ENCODE data around the gene APOBEC3A.

DNA sequence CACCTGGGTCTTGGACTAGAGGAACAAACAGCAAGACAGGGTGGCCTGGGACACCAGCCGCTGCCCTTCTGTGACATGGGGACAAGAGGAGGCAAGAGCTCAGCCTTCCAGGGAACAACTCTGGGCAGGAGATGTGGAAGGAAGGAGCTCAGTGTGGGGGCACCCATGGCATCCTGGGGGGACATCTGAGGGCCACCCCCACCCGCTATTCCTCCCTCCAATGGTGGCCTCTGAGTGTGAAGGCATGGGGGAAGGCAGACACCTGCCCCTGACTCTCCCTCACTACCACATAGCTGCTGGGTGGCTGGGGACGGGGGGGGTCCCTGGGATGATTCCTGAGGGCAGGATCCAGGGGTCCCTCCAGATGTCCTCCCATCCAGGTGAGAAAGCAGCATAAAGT lies 29.2 kb downstream of the APOBEC3A start:
- TF ChIP-seq JUN (CRISPR knock-in tag; IDR thresholded peaks at IDR 0.05) (no peak), NR3C1 (CRISPR knock-in tag; conservative IDR thresholded peaks at IDR 0.05; ENCODE audit: low read depth) (no peak), CBFB (CRISPR knock-in tag; IDR thresholded peaks at IDR 0.05; ENCODE audit: low read depth) (no peak), TP53 (CRISPR knock-in tag; IDR thresholded peaks at IDR 0.05) (no peak)
- TF ChIP-seq, protein P1, sequence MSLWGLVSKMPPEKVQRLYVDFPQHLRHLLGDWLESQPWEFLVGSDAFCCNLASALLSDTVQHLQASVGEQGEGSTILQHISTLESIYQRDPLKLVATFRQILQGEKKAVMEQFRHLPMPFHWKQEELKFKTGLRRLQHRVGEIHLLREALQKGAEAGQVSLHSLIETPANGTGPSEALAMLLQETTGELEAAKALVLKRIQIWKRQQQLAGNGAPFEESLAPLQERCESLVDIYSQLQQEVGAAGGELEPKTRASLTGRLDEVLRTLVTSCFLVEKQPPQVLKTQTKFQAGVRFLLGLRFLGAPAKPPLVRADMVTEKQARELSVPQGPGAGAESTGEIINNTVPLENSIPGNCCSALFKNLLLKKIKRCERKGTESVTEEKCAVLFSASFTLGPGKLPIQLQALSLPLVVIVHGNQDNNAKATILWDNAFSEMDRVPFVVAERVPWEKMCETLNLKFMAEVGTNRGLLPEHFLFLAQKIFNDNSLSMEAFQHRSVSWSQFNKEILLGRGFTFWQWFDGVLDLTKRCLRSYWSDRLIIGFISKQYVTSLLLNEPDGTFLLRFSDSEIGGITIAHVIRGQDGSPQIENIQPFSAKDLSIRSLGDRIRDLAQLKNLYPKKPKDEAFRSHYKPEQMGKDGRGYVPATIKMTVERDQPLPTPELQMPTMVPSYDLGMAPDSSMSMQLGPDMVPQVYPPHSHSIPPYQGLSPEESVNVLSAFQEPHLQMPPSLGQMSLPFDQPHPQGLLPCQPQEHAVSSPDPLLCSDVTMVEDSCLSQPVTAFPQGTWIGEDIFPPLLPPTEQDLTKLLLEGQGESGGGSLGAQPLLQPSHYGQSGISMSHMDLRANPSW (CRISPR knock-in tag; conservative IDR thresholded peaks at IDR 0.05; ENCODE audit: low read depth): no peak
- TF ChIP-seq, protein P2, sequence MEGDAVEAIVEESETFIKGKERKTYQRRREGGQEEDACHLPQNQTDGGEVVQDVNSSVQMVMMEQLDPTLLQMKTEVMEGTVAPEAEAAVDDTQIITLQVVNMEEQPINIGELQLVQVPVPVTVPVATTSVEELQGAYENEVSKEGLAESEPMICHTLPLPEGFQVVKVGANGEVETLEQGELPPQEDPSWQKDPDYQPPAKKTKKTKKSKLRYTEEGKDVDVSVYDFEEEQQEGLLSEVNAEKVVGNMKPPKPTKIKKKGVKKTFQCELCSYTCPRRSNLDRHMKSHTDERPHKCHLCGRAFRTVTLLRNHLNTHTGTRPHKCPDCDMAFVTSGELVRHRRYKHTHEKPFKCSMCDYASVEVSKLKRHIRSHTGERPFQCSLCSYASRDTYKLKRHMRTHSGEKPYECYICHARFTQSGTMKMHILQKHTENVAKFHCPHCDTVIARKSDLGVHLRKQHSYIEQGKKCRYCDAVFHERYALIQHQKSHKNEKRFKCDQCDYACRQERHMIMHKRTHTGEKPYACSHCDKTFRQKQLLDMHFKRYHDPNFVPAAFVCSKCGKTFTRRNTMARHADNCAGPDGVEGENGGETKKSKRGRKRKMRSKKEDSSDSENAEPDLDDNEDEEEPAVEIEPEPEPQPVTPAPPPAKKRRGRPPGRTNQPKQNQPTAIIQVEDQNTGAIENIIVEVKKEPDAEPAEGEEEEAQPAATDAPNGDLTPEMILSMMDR (IDR thresholded peaks at IDR 0.05): no peak
- TF ChIP-seq, protein P3, sequence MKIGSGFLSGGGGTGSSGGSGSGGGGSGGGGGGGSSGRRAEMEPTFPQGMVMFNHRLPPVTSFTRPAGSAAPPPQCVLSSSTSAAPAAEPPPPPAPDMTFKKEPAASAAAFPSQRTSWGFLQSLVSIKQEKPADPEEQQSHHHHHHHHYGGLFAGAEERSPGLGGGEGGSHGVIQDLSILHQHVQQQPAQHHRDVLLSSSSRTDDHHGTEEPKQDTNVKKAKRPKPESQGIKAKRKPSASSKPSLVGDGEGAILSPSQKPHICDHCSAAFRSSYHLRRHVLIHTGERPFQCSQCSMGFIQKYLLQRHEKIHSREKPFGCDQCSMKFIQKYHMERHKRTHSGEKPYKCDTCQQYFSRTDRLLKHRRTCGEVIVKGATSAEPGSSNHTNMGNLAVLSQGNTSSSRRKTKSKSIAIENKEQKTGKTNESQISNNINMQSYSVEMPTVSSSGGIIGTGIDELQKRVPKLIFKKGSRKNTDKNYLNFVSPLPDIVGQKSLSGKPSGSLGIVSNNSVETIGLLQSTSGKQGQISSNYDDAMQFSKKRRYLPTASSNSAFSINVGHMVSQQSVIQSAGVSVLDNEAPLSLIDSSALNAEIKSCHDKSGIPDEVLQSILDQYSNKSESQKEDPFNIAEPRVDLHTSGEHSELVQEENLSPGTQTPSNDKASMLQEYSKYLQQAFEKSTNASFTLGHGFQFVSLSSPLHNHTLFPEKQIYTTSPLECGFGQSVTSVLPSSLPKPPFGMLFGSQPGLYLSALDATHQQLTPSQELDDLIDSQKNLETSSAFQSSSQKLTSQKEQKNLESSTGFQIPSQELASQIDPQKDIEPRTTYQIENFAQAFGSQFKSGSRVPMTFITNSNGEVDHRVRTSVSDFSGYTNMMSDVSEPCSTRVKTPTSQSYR (CRISPR knock-in tag; IDR thresholded peaks at IDR 0.05): no peak
- TF ChIP-seq, protein P4, sequence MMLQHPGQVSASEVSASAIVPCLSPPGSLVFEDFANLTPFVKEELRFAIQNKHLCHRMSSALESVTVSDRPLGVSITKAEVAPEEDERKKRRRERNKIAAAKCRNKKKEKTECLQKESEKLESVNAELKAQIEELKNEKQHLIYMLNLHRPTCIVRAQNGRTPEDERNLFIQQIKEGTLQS (CRISPR knock-in tag; conservative IDR thresholded peaks at IDR 0.05): no peak
